Amygdala (tissue), 56 donors: ENCODE measurements around the gene DBI.
"Not testable (repeated sequence)": the region's sequence is repeated elsewhere in the genome, so short reads cannot be mapped to it uniquely, and the experiment has no call there.

Experiments used
- DNase-seq, 56 donors: peaks; one replicate each; lab custom pipeline; 2025; lab: John Stamatoyannopoulos, UW

The DBI gene

GRCh38 chr2:119393971-119394748, 27.4 kb downstream of the DBI start:
- no peak for DNase-seq

GRCh38 chr2:119397196-119397595, 30.4 kb downstream of the DBI start:
- no peak for DNase-seq

- no peak for DNase-seq
Measured at GRCh38 chr2:119402106-119402505, 35.3 kb downstream of the DBI start.

- DNase-seq = no peak
Measured at GRCh38 chr2:119402645-119403560, 36.1 kb downstream of the DBI start.

GRCh38 chr2:119403618-119404017, 36.8 kb downstream of the DBI start:
- not testable (repeated sequence) for DNase-seq

- DNase-seq = no peak
Measured at GRCh38 chr2:119405151-119405550, 38.4 kb downstream of the DBI start.

- DNase-seq = peak in 22 of 56 donors; percentile 2 to 62 (median 19)
Measured at GRCh38 chr2:119407430-119408220, 40.8 kb downstream of the DBI start.

- no peak for DNase-seq
Measured at GRCh38 chr2:119408221-119408619, 41.4 kb downstream of the DBI start.

- no peak for DNase-seq
Measured at GRCh38 chr2:119409506-119409905, 42.7 kb downstream of the DBI start.

- DNase-seq = no peak
Measured at GRCh38 chr2:119414894-119415293, 48.1 kb downstream of the DBI start.

- DNase-seq = no peak
Measured at GRCh38 chr2:119415630-119416029, 48.9 kb downstream of the DBI start.

GRCh38 chr2:119416299-119416923, 49.6 kb downstream of the DBI start:
- no peak for DNase-seq

- no peak for DNase-seq
Measured at GRCh38 chr2:119417908-119418307, 51.1 kb downstream of the DBI start.

- DNase-seq = no peak
Measured at GRCh38 chr2:119419065-119419464, 52.3 kb downstream of the DBI start.

- DNase-seq = no peak
Measured at GRCh38 chr2:119419803-119420508, 53.2 kb downstream of the DBI start.

- no peak for DNase-seq
Measured at GRCh38 chr2:119421304-119421703, 54.5 kb downstream of the DBI start.

GRCh38 chr2:119421741-119422140, 55.0 kb downstream of the DBI start:
- no peak for DNase-seq
